K562 (cell line): ENCODE results near the gene VWA3B. TPM values are rescaled to one million over a fixed set of nuclear protein-coding genes. Genes with fewer than 3 reads are reported as not detected.

Experiments
- ATAC-seq: fragments of 200-7000 bp; cut with Tn5 transposase; 3 replicates; pipeline ENCODE4 v1.9.1; 2020; ENCODE audit warnings: moderate library complexity
- BruUV-seq: library from RNA; stranded (reverse); fragments of 400-500 nt; replicated peaks from 2 replicates; lab custom pipeline; 2021; lab: Mats Ljungman, UMichigan
- CTCF ChIA-PET: fragments of 300-600 bp; formaldehyde crosslinking; extraction: SDS; loops from one replicate; lab custom pipeline; 2021; ENCODE audit warnings: low intra/inter-chr PET ratio; lab: Yijun Ruan, JAX
- POLR2A ChIA-PET: fragments of 300-600, 350-650 bp; sonication (Branson Sonifier 250); formaldehyde crosslinking; extraction: SDS; loops from one replicate; lab custom pipeline; 2021; ENCODE audit warnings: antibody characterized with exemption, inconsistent platforms; lab: Yijun Ruan, JAX
- DNase-seq, 4 experiments: peaks; one replicate each; pipeline versions ENCODE4 v3.0.0 to v3.0.0-alpha.2; 2011 to 2018; ENCODE audit warnings: low spot score in 3 of 4, mixed read lengths in 3 of 4; ENCODE audit errors: extremely low read depth in 1 of 4
- FAIRE-seq: peaks from 2 replicates; lab custom pipeline; 2011; peaks lifted over from hg19 to GRCh38; lab: Jason Lieb, UNC
- H2AFZ ChIP-seq: 2 replicates; pipeline ENCODE4 v1.6.0; 2011; ENCODE audit warnings: low read depth, low read length, control low read depth, inconsistent platforms
- H3K27ac ChIP-seq: fragments of 200-600 bp; 3 replicates; pipeline ENCODE4 v1.8.0; 2011; ENCODE audit warnings: low read depth, mild to moderate bottlenecking, control low read depth, inconsistent platforms, low read length, moderate library complexity, mixed read lengths; ENCODE audit errors: extremely low read depth
- H3K27me3 ChIP-seq, 2 experiments: fragments of 300-600 bp in 1 of 2; 2 replicates in 1 of 2; 3 replicates in 1 of 2; pipeline versions ENCODE4 v1.6.0 to v1.8.0; 2011; ENCODE audit warnings: inconsistent platforms in 2 of 2, low read length in 2 of 2, mild to moderate bottlenecking in 1 of 2, mixed read lengths in 1 of 2, moderate library complexity in 1 of 2; ENCODE audit not compliant: control insufficient read depth in 2 of 2, insufficient read depth in 2 of 2
- H3K36me3 ChIP-seq: fragments of 300-600 bp; 3 replicates; pipeline ENCODE4 v1.8.0; 2011; ENCODE audit warnings: mild to moderate bottlenecking, low read length, inconsistent platforms; ENCODE audit not compliant: control insufficient read depth, insufficient read depth
- H3K4me1 ChIP-seq, 2 experiments: fragments of 200-600 bp in 1 of 2; replicated peaks in 1 of 2; 2 replicates in 1 of 2; 3 replicates in 1 of 2; pipeline versions ENCODE4 v1.5.1 to v1.8.0; 2011; ENCODE audit warnings: inconsistent platforms in 2 of 2, low read length in 2 of 2, mild to moderate bottlenecking in 1 of 2, mixed read lengths in 1 of 2, moderate library complexity in 1 of 2; ENCODE audit not compliant: control insufficient read depth in 2 of 2, insufficient read depth in 2 of 2
- H3K4me2 ChIP-seq: 2 replicates; pipeline ENCODE4 v1.6.1; 2011; ENCODE audit warnings: low read length, control low read depth, inconsistent platforms, mixed read lengths; ENCODE audit not compliant: insufficient read depth
- H3K4me3 ChIP-seq: fragments of 200-600 bp; sonication (generic), shearing (Covaris generic); 2 replicates; pipeline ENCODE4 v1.5.1; 2016; ENCODE audit warnings: control low read depth, inconsistent platforms
- H3K79me2 ChIP-seq: fragments of 200-600 bp; 3 replicates; pipeline ENCODE4 v1.8.0; 2011; ENCODE audit warnings: low read length, inconsistent platforms; ENCODE audit not compliant: control insufficient read depth, insufficient read depth
- H3K9ac ChIP-seq, 2 experiments: 2 replicates each; pipeline versions ENCODE4 v1.6.0 to v1.6.1; 2011; ENCODE audit warnings: low read depth in 2 of 2, low read length in 2 of 2, control low read depth in 1 of 2, inconsistent platforms in 1 of 2, mild to moderate bottlenecking in 1 of 2, mixed read lengths in 1 of 2; ENCODE audit not compliant: insufficient read depth in 1 of 2
- H3K9me1 ChIP-seq: one replicate; pipeline ENCODE4 v1.6.0; 2011; ENCODE audit warnings: inconsistent platforms, mild to moderate bottlenecking, low read length, moderate library complexity; ENCODE audit not compliant: control insufficient read depth, insufficient read depth
- H3K9me3 ChIP-seq: replicated peaks from 2 replicates; pipeline ENCODE4 v1.5.1; 2011; ENCODE audit warnings: low read depth, low read length, inconsistent platforms; ENCODE audit not compliant: control insufficient read depth, insufficient read depth
- H4K20me1 ChIP-seq: replicated peaks from 2 replicates; pipeline ENCODE4 v1.6.1; 2011; ENCODE audit warnings: low read length, inconsistent platforms, mixed read lengths; ENCODE audit not compliant: control insufficient read depth, insufficient read depth
- CEBPB ChIP-seq: fragments of 450-650 bp; IDR thresholded peaks from 2 replicates; pipeline ENCODE4 v1.6.1; 2016; ENCODE audit warnings: missing genetic modification characterization, missing compliant biosample characterization
- CEBPG ChIP-seq, 3 experiments: fragments of 200-800 bp in 1 of 3; sonication (Bioruptor generic) in 1 of 3; sonication (generic) in 1 of 3; formaldehyde crosslinking in 1 of 3; IDR thresholded peaks in 2 of 3; conservative IDR thresholded peaks in 1 of 3; 2 replicates each; pipeline versions ENCODE4 v1.6.1 to v1.8.0; 2016 to 2022; ENCODE audit warnings: missing compliant biosample characterization in 2 of 3, missing genetic modification characterization in 2 of 3, mild to moderate bottlenecking in 1 of 3, missing genetic modification reagents in 1 of 3
- HNRNPLL ChIP-seq: fragments of 200-400 bp; formaldehyde crosslinking; IDR thresholded peaks from 2 replicates; pipeline ENCODE4 v1.6.1; 2017; ENCODE audit warnings: low read length, low read depth, mild to moderate bottlenecking; ENCODE audit not compliant: poor library complexity, severe bottlenecking
- ZFP36 ChIP-seq: fragments of 150-350 bp; IDR thresholded peaks from 2 replicates; pipeline ENCODE4 v1.6.1; 2018; ENCODE audit warnings: low read length, low read depth; ENCODE audit not compliant: partially characterized antibody
- ZNF740 ChIP-seq, 3 experiments: fragments of 200-800 bp in 1 of 3; sonication (Bioruptor generic) in 1 of 3; sonication (generic) in 1 of 3; formaldehyde crosslinking in 1 of 3; IDR thresholded peaks; 2 replicates each; pipeline versions ENCODE4 v1.6.1 to v1.8.0; 2016 to 2022; ENCODE audit warnings: mild to moderate bottlenecking in 2 of 3, missing compliant biosample characterization in 2 of 3, missing genetic modification characterization in 2 of 3, missing genetic modification reagents in 1 of 3
- WGBS: fragments of 100-300 bp; shearing (Covaris generic); methylation state at CpG from one replicate; pipeline ENCODE4 v1.1.6; 2016; ENCODE audit warnings: low coverage, mixed read lengths; ENCODE audit not compliant: insufficient coverage; ENCODE audit errors: missing lambda C conversion rate; 5-methylcytosine and 5-hydroxymethylcytosine counted together
- in situ Hi-C: fragments of 300-500 bp; cut with MboI; formaldehyde crosslinking; loops from 4 replicates; pipeline ENCODE4 v1.15.0; 2018; ENCODE audit warnings: inconsistent platforms, mixed read lengths
- intact Hi-C: fragments of 100-400 bp; cut with micrococcal nuclease; formaldehyde crosslinking; loops from 2 replicates; pipeline ENCODE4 v1.14.2; 2022
- polyA plus RNA-seq, 8 experiments: library from polyadenylated mRNA; depleted of rRNA in 4 of 8; stranded (reverse) in 5 of 8; unstranded in 3 of 8; fragments of >200 nt; fragmentation: Nextera tagmentation in 2 of 8; fragmentation: Illumina TruSeq in 1 of 8; extraction: Ambion mirVana in 2 of 8; extraction: Trizol in 1 of 8; gene quantifications; 2 replicates each; pipeline versions ENCODE4 v1.2.1 to v1.2.3, GENCODE V29; 2011 to 2014; ENCODE audit warnings: inconsistent platforms in 1 of 8, missing spikeins in 1 of 8
- total RNA-seq, 7 experiments: library from RNA; depleted of rRNA in 6 of 7; stranded (reverse); fragments of >200 nt in 6 of 7; fragmentation: Illumina TruSeq in 2 of 7; extraction: Trizol in 2 of 7; gene quantifications; 2 replicates each; pipeline versions ENCODE4 v1.2.1 to v1.2.3, GENCODE V29; 2011 to 2021; ENCODE audit warnings: low replicate concordance in 1 of 7

The VWA3B gene
- total and polyA plus RNA-seq, 9 of the 15 experiments (the other 6 are each of a cell fraction or from before 2014, with no cell fraction given): not detected

- no peak overlapping the region for H2AFZ ChIP-seq
- no peak overlapping the region for H3K4me3 ChIP-seq
- no peaks in the 10 kb centered on the region for H3K79me2 ChIP-seq
- H3K4me2 ChIP-seq: no peak overlapping the region
- H4K20me1 ChIP-seq: no peaks in the 10 kb centered on the region
- WGBS: 2% methylated on average over 3 of the region's 3 CpGs
- H3K27me3 ChIP-seq: peaks cover 5 to 20% of the 10 kb centered on the region in 2 experiments; a peak in 2 of 5 replicates
- H3K9ac ChIP-seq: no peak overlapping the region
- intact Hi-C loops: no loop called here
- no peaks in the 10 kb centered on the region for H3K4me1 ChIP-seq
- no peak overlapping the region for H3K27ac ChIP-seq
- DNase-seq (no peak), ATAC-seq (no peak)
- H3K9me3 ChIP-seq: no peaks in the 10 kb centered on the region
- in situ Hi-C loops: no loop called here
- TF ChIP-seq CEBPB (tag): 0 out of 2 replicates have a peak, but pooled peaks have one; percentile 18
- TF ChIP-seq HNRNPLL: no peak
- TF ChIP-seq CEBPG (CRISPR knock-in tag; IDR thresholded peaks at IDR 0.05): no peak
- peak in 1 of 2 experiments; percentile 47; a peak in 1 of 4 replicates for TF ChIP-seq CEBPG (tag; conservative IDR thresholded peaks at IDR 0.05 in 1 of 2, IDR thresholded peaks at IDR 0.05 in 1 of 2)
- no peak for TF ChIP-seq ZNF740 (CRISPR knock-in tag; IDR thresholded peaks at IDR 0.05)
- no peak for TF ChIP-seq ZNF740 (tag; IDR thresholded peaks at IDR 0.05)
- TF ChIP-seq ZFP36: no peak
- TF ChIP-seq, all 486 proteins: peak for 2
- BruUV-seq: no TSS peak
- CTCF ChIA-PET: no interaction called here
- Histone ChIP-seq H3K36me3 (no peaks in the 10 kb centered on the region), H3K9me1 (no peaks in the 10 kb centered on the region)
- FAIRE-seq: no peak
- POLR2A ChIA-PET: no interaction called here
These were observed 132.2 kb downstream of the VWA3B start for GRCh38 chr2:98219152-98219551.
